NCI-H524 treated with DMSO at 0.1 percent for 48 hours (cell line): ENCODE results near the gene URB2.

ENCODE experiments used
- DNase-seq: peaks from one replicate; lab custom pipeline; 2025; lab: John Stamatoyannopoulos, UW

The URB2 gene

DNA sequence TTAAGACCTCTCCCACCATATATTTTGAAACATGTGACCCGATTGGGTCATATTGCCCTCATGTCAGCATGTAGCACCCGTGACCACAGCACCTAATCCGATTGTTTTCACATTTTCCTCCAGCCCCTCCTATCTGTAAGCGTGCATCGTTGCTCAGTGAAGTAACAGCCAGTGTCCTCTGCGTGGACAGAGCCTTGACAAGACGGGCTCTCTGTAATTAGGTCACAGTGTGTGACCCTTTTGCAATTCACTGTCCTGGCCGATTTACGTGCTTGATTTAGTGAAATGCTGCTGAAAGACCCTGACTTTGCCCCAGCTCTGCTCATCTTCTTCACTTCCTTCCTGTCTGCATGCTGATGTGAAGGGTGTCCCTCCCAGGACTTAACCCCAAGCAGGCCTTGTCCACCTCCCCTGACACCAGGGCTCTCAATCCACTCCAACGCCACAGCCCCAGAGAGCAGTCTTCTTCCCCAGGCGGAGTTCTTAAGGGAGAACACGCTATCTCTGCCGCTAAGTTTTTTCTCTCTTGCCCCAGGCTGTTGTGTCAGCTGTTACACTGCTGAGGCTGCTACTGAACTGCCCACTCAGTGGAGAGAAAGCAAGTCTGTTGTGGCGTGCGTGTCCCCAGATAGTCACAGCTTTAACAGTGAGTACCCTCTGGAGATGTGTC, 19.4 kb downstream of the URB2 start:
- DNase-seq: no peak

DNA sequence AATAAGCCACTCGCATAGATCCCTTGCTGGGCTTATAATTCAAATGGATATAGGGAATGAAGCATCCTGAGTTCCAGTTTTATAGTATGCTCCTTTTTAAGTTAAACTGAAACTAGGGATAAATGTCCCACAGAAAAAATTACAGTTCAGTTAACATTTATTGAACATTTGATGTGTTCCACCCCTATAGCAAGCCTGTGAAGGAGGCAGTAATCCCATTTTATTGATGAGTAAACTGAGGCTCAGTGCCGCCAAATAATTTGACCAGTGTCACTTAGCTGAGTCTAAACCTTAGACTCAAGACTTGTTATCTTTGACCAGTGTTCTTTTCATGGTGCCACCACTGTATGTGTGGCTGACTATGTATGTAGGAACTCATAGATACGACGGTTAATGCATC, 22.4 kb downstream of the URB2 start:
- DNase-seq: no peak

DNA sequence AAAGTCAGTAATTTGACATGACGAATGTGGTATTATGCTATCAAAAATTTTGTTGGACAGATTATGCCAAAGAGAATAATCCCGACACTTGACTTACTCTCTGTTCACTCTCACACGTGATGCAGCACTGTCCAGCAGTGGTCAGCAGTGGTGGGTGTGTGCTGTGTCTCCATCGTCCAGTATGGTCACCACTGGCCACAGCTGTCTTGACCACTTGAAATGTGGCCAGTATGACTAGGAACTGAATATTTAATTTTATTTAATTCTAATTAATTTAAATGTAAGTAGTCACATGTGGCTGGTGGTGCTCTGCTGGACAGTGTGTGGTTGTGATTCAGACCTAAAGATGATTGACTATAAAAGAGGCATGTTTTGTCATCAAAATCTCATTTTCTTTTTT, 24.0 kb downstream of the URB2 start:
- DNase-seq: no peak

DNA sequence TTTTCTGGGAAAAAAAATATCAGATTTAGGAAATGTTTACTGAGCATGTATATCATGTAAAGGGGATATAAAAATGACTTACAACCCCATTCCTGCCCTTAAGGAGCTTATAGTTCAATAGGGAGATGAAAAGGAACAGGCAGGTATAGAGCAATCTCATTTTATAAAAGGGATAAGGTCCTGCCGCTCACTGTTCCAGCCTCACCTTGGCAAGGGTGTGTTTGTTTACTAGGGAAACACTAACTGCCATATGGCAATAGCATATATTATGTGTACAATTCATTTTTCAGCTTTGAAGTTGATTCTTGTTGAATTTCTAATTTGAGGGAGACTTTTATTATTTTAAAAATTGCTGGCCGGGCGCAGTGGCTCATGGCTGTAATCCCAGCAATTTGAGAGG, 25.5 kb downstream of the URB2 start:
- no peak for DNase-seq

DNA sequence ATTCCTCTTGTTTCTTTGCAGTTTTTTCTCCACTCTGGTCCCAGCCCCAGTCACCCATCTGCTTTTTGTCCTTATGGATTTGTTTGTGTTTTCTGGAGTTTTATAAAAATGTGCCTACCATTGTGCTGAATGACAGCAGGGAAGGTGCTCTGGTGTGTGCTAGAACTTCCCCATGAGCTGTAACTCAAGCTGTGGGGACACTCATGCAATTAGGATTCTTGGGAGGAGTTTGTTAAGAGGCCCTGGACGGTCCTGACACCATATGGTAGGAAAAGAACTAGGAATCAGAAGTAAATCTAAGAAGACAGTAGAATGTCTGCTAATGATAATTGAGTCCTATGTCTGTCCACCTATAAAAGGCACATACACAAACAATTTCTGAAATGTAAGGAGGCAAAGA, 27.4 kb downstream of the URB2 start:
- peak; percentile 7 for DNase-seq

DNA sequence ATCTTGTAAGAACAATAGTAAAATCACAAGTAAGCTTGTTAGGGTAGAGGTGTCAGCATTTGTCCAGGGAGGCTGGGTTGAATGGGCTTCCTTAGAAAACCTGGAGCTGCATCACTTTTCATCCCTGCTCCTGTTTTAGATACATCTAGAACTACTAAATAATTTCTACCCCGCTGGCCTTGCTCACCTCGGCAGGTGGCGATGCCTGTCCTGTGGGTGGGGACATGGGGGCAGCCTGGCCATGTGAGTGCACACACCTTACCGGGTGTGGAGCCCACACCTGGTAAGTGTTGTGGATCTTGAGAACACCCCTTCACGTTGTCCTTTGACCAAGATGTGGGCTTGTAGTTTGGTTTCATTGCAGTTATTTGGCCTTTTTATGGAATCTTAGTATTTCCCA, 29.7 kb downstream of the URB2 start:
- no peak for DNase-seq

DNA sequence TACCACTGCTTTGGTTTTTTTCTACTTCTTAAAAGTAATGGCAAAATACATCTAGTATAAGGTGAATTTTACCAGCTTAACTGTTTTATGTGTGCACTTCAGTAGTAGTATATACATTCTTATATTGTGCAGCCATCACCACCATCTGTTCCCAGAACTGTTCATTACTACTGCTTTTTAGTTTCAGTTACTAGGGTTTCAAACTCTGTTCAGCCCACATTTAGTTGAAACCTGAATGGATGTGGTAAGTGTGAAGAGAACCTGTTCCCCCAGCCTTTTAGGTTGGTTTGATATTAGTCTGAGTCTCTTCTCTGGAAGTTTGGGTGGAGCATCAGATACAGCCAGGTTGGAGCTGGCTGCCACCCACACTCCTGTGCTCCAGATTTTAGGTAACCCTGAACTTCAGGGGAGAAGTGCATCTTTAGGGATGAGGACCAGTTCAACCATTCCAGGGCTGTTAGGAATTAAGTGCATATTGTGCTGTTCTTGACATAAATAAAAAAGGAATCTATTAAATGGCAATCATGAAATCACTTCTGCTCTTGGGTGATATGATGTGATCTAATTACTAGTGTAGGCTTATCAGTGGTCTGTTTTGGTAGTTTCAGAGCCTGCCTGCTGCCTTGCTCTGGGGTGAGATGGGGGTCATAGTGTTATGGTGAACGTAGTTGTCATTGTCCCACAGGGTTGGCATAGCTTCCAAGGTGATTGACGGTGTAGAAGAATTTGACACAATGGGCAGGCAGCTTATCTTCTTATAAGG, 32.1 kb downstream of the URB2 start:
- DNase-seq: no peak

DNA sequence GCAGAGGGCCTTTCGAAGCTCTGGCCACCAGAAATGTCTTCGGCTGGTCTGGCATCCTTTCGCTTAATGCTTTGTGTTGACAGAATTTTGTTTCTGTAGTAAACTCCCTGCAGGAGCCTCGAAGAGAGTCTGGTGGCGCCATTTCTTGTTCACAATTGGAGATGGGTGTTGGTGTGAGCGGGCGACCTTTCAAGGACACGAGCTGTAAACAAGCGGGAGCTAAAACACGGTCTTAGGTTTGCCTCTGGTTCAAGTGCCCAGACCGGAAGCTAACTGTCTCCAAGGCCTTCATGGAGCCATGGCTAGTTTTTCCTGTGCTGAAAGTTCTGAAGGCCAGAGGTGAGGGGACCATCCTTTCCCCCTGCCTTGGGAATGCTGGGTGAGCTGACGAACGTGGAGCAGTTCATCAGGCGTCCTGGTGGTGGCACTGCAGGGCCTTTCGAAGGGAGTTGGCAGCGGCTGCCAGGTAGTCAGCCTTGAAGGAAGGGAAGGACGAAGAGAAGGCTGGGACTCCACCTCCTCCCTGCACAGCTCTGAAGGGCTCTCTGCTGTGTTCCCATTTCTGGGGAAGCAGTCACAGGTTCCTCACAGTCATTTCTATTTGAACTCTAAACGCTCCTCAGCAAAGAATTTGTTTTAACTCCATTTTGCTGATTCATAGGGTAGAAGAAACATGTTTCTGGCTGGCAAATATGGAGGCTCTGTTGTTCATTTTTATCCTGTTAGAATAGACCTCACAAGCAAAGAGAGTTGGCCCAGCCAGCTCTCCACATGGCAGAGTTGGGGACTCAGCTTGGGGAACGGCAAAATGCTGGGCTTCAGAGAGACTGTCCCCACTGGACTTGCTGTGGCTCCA, 35.2 kb downstream of the URB2 start:
- no peak for DNase-seq

DNA sequence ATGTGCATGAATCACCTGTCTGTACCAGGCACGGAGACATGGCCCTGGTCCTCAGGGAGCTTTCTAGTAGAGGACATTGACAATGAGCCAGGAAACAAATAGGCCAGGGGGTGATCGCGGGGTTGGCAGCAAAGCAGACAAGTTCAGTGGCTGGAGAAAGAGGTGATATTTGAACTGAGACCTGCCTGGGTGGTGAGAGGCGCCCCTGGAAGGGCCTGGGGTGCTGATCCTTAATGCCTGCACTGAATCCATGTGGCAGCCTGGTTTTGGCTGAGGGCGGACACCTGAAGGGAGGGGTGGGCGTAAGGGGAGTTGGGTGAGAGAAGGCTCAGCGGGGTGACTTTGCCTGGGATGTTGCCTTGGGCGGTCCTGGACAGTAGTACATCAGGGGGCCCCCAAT, 35.9 kb downstream of the URB2 start:
- DNase-seq: no peak

DNA sequence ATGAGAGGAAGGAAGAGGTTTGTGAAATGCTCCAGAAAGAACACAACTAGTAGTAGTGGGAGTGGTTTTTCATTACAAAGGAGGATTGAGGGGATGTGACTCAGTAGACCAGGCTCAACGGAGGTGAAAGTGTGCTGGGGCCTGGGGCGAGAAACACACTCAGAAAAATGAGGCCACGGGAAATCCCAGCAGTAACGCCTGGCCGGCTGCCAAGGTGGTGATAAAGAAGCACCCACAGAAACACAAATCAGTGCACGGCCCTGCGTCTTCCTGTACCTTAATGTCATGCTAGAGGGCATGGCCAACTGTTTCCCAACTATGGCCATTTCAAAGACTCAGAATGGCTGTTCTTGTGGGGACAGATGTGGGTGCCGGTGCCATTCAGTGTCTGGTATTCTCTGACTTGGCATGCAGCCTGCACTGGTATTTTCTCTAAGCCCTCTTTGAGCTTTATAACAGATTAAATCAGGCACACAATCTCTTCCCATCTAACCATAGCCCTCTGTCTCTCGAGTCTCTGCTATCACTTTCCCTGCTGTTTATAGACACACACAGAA, 38.2 kb downstream of the URB2 start:
- DNase-seq: no peak

DNA sequence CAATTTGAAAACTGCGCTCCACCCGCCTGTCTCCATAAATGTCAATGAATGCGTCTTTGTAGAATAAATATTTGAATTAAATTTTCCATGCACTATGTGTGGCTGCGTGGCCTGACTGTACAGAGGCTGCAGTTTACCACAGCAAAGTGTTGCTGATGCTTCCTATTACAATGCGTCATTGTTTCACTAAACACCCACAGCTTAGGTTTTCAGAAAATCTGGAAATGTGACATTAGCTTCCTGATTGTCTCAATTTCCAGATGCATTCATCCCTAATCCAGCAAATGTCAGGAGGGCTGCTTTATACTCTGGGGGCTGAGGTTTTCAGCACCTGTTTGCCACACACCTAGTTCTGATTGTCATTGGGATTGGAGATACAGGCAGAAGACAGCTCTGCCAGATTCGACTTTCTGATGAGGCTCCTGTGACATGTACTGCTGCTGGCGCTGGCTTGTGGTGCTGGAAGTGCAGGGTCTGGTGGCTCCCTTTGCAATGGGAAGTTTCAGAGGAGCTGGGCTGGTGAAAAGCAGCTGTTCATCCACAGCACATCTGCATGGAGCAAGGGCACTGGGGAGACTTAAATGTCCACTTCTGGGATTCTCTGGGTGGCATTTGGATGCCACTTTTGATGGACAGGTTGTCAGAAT, 40.0 kb downstream of the URB2 start:
- DNase-seq: no peak

DNA sequence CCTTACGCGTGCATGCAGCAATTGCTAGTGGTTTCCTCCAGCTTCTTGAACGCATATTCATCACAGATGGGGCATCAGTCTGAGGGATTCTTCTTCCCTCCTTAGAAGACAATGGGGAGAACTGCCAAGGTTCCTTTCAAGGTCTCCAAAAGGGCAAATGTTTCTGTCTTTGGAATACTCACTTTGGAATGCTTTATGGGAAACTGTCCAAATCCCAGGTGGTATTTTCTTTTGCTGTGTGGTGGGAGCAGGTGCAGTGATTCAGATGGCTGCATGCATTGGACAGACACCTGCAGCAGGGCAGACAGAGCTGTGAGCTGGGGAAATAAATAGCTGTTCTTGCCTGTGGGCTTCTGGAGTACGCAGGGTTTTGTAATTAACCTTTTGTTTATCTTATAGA, 40.5 kb downstream of the URB2 start:
- no peak for DNase-seq

DNA sequence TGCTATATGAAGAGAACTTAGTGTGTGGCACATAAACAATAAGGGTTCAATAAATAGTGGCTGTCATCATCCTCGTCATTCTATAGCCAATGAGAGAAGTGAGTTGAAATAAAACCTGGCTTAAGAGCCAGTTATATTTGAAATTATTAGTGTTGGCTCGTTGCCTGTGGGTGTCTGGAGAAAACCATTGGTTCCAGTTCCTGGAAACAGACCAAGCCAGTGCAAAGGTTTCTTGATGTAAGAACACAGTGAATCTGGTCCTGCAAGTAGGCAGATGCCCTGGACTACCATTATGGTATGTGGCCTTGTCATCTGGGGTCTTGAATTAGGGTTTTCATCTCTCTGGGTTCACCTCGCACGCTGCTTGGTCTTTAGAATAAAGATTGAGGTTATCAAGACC, 43.3 kb downstream of the URB2 start:
- no peak for DNase-seq

DNA sequence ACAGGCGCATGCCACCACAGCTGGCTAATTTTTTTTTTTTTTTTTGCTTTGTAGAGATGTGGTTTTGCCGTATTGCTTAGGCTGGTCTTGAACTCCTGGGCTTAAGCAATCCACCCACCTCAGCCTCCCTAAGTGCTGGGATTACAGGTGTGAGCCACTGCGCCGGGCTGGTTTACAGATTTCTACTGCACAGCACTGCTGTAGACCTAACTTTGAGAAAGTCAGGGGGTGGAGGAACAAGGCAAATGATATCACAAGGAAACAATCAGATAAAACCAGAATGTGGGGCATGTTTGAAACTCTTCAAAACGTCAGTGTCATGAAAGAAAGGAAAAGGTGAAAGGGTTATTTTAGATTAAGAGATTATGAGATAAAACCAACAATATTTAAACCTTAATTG, 45.3 kb downstream of the URB2 start:
- DNase-seq: no peak

DNA sequence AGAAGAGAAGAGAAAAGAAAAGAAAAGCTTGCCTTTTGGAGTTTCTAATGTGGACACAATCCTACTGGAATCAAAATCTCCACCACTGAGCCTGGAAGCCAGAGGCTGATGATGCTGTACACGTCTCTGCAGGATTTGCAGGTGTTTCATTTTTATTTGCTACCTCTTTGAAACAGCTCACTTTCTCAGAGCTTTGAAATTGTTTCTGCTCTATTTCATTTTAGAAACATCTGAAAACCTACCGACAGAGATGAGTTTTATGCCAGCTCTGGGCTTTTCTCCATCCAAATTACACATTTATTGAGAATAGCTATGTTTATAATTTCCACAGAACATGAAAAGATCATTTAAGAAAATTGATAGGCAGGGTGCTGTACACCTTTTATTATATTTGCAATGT, 46.2 kb downstream of the URB2 start:
- DNase-seq: no peak

DNA sequence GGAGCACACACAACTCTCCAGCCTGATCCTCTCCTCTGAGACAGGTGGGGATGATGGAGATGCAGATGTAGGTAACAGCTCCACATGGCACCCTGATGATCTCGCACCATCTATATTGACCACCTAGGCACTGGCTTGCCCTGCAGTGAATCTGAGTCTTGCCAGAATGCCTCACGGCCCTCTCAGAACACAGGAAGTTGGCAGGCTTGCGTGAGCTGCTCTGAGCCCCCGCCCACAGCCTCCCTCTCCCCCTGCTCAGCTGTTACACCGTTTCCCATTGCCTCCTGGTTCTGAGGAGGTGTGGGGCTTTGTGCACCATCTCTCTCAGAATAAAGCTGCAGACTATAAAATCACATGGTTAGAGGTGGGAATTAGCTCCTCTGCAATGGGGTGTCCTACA, 48.0 kb downstream of the URB2 start:
- no peak for DNase-seq

DNA sequence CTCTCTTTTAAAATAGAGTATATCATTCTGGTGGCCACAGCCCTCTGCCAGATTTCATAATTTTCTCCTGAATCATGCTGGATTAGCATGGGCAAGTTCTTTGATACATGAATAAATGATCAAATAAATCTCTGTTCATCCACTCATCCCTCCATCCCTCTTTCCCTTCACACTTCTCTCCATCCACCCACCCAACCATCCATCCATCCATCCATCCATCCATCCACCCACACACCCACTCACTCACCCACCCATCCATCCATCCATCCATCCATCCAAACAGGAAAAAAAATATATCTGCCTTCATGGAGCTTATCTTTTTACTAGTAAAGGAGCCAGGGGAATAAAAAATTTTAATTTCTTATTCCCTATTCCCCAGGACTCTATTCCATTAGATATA, 49.3 kb downstream of the URB2 start:
- DNase-seq: no peak

DNA sequence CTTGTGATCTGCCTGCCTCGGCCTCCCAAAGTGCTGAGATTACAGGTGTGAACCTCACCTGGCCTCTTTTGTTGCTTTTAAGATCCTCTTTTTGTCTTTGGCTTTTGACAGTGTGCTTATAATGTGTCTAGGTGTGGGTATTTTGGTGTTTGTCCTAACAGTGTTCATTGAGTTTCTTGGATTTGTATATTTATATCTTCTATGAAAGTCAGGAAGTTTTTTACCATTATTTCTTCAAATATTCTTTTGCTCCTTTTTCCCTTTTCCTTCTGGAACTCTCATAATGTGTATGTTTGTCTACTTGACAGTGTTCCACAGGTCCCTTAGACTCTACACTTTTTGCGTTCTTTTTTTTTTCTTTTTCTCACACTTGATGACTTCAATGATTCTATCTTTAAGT, 59.1 kb downstream of the URB2 start:
- DNase-seq: no peak

DNA sequence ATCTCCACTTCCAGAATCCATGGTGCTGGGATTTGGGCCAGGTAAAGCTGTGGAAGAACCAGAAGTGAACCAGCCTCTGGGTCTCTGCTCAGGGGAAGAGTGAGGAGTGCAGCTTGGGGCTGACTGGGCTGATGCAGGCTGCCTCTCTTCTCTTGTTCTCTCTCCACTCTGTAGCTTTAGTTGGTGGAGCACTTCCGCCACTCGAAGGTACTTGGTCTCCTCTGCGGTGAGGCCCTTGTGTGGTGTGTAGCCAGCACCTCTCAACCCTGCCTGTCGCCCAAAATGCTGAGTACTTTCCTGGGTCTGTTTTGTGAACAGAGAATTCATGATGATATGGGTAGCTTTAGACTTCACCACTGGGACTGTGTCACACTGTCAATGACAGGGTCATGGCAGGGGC, 63.2 kb downstream of the URB2 start:
- no peak for DNase-seq

DNA sequence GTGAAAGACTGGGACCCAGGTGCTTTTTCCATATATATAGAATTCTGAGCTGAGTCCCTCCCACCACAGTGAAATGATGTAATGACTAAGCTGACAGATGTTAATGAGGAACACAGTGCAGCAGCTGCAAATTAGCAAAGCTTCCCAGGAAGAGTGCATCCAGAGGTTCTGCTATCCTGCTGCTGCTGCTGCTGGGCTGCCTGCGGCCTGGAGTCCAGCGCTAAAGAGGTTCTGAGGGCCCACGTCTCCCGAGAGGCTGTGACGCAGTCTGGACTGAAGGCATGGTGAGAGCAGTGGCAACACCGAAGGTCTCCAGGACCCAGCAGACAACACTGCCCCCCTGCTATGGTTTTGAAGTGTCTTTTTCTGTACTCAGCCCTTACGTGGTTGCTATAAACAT, 63.9 kb downstream of the URB2 start:
- DNase-seq: no peak

DNA sequence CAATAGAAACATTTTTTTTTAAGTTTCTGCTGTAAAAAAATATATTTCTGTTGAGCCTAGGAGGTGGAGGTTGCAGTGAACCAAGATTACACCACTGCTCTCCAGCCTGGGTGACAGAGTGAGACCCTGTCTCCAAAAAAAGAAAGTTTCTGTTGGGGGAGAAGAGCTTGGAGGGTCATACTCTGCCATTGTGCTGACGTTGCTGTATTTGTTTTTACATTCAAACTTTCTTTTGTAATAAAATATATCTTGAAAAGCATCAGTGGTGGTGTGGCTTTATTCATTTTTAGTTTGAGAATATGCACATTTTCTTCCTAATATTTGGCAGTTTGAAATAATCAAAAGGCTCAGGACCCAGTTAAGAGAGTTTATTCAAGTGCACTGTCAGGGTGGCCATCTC, 64.6 kb downstream of the URB2 start:
- no peak for DNase-seq

DNA sequence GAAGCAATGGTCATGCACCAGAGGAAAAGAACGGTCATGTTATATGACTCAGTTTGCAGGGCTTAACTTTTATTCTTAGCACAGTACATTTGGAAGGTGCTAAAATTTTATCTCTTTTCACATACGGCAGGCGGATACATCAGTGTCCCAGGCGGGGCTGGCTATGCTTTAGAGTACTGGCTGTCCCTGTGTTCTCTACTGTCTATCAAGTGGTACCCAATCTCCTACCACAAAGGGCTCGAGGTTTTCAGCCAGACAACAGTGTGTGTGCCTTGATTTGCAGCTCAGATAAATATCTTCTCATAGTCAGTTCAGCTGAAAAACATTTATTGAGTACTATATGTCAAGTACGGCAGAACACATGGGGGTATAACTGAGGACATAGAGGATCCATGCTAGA, 65.3 kb downstream of the URB2 start:
- no peak for DNase-seq
